Upper lobe of left lung (tissue), 6 donors: ENCODE data around the gene ZMYND8. TPM values are rescaled to one million over a fixed set of nuclear protein-coding genes. Genes with fewer than 3 reads are reported as not detected.

Experiments
- ATAC-seq, 2 donors: fragments of 200-7000 bp; cut with Tn5 transposase; one replicate each; pipeline ENCODE4 v1.9.1; 2022; ENCODE audit warnings: mild to moderate bottlenecking in 2 of 2, moderate library complexity in 2 of 2; ENCODE audit not compliant: low FRiP score in 2 of 2
- DNase-seq, 2 donors: peaks; one replicate each; pipeline ENCODE4 v3.0.0-alpha.2; 2019 to 2020
- H3K27ac ChIP-seq, 4 donors: fragments of 200-600 bp; sonication (generic); one replicate each; pipeline ENCODE4 v1.5.1; 2016 to 2019
- H3K27me3 ChIP-seq, 4 donors: fragments of 200-600 bp; sonication (generic); one replicate each; pipeline ENCODE4 v1.5.1; 2017 to 2019
- H3K36me3 ChIP-seq, 4 donors: fragments of 200-600 bp; sonication (generic); one replicate each; pipeline ENCODE4 v1.5.1; 2016 to 2019
- H3K4me1 ChIP-seq, 4 donors: fragments of 200-600 bp; sonication (generic); one replicate each; pipeline ENCODE4 v1.5.1; 2018 to 2019
- H3K4me3 ChIP-seq, 4 donors: fragments of 200-600 bp; sonication (generic); one replicate each; pipeline ENCODE4 v1.5.1; 2017 to 2019; ENCODE audit warnings: mild to moderate bottlenecking in 2 of 4, moderate library complexity in 1 of 4
- H3K9me3 ChIP-seq, 4 donors: fragments of 200-600 bp; sonication (generic); one replicate each; pipeline ENCODE4 v1.5.1; 2018 to 2019
- EP300 ChIP-seq, 4 donors: sonication (generic); formaldehyde crosslinking; IDR thresholded peaks; one replicate each; pipeline ENCODE4 v1.5.1; 2017; ENCODE audit warnings: antibody characterized with exemption in 4 of 4, control low read depth in 2 of 4
- POLR2A ChIP-seq, 4 donors: fragments of 450-650 bp; IDR thresholded peaks; one replicate each; pipeline ENCODE4 v1.5.1; 2016 to 2017; ENCODE audit warnings: antibody characterized with exemption in 4 of 4, mild to moderate bottlenecking in 2 of 4
- POLR2AphosphoS5 ChIP-seq, 2 donors: sonication (generic); formaldehyde crosslinking; IDR thresholded peaks; one replicate each; pipeline ENCODE4 v1.5.1; 2017; ENCODE audit warnings: antibody characterized with exemption in 2 of 2
- WGBS, 2 donors: methylation state at CpG; one replicate each; pipeline ENCODE4 v1.1.5; 2017 to 2018; 5-methylcytosine and 5-hydroxymethylcytosine counted together
- total RNA-seq, 6 donors: library from RNA; depleted of rRNA in 4 of 6; stranded (reverse); fragments of >200 nt in 4 of 6; gene quantifications; one replicate each; pipeline versions ENCODE4 v1.1.0 to v1.2.1, GENCODE V29; 2016 to 2021
- TF ChIP-seq, protein P1 (sequence below), 6 experiments: fragments of 450-650 bp in 4 of 6; fragments of 200-600 bp in 2 of 6; sonication (generic) in 2 of 6; IDR thresholded peaks; one replicate each; pipeline ENCODE4 v1.5.1; 2016 to 2019; ENCODE audit warnings: antibody characterized with exemption in 6 of 6
- donor health status: DM: no; HTN: no; CAD: no; lungs with moderate emphysema.
- donor health status: DM: no; HTN: yes; CAD: no; lungs with severe emphysema.

Gene ZMYND8
- total RNA-seq, 6 donors from 2014 or later: 24.6 to 120 (median 51.8) TPM

DNA sequence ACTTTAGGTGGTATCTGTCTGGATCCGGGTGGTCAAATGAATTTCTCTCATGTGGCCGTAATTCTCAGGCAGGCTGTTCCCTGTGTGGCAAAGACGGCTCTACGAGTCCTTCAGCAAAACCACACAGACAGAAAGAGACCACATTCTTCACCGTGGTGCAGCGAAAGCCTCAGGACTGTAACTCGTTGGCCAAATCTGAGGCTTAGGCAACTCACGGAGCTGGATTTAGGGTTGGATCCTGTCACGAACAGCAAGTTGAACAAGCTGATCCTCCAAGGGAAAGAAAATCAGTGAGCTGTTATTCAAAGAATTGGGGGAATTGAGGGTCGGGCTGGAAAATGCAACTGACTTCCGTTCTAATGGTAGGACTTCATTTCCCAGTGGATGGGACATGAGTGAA, 167.4 kb downstream of the ZMYND8 start:
- Histone ChIP-seq H3K4me3 (no peak overlapping the region), H3K27ac (no peak overlapping the region), H3K36me3 (no peaks in the 10 kb centered on the region), H3K4me1 (no peaks in the 10 kb centered on the region), H3K27me3 (peaks cover 0 to 3% (median 0%) of the 10 kb centered on the region in 4 donors), H3K9me3 (no peaks in the 10 kb centered on the region)
- no peak for DNase-seq
- TF ChIP-seq POLR2A (IDR thresholded peaks at IDR 0.05): no peak
- TF ChIP-seq, protein P1, sequence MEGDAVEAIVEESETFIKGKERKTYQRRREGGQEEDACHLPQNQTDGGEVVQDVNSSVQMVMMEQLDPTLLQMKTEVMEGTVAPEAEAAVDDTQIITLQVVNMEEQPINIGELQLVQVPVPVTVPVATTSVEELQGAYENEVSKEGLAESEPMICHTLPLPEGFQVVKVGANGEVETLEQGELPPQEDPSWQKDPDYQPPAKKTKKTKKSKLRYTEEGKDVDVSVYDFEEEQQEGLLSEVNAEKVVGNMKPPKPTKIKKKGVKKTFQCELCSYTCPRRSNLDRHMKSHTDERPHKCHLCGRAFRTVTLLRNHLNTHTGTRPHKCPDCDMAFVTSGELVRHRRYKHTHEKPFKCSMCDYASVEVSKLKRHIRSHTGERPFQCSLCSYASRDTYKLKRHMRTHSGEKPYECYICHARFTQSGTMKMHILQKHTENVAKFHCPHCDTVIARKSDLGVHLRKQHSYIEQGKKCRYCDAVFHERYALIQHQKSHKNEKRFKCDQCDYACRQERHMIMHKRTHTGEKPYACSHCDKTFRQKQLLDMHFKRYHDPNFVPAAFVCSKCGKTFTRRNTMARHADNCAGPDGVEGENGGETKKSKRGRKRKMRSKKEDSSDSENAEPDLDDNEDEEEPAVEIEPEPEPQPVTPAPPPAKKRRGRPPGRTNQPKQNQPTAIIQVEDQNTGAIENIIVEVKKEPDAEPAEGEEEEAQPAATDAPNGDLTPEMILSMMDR (IDR thresholded peaks at IDR 0.05): no peak
- no peak for TF ChIP-seq POLR2AphosphoS5 (IDR thresholded peaks at IDR 0.05)
- TF ChIP-seq EP300 (IDR thresholded peaks at IDR 0.05): no peak
- no peak for ATAC-seq
- 59 to 61% methylated on average over 11 of the region's 11 CpGs for WGBS, 2 donors

DNA sequence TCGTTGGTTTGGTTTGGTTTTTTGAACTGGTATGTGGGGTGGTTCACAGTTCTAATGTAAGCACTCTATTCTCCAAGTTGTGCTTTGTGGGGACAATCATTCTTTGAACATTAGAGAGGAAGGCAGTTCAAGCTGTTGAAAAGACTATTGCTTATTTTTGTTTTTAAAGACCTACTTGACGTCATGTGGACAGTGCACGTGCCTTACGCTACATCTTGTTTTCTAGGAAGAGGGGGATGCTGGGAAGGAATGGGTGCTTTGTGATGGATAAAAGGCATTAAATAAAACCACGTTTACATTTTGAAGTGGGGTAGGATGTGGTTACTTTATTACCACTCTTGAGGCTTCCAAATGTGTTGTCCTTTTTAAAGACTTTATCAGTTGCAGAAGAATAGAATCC, 168.0 kb downstream of the ZMYND8 start:
- 60 to 63% methylated on average over 5 of the region's 5 CpGs for whole genome bisulfite sequencing, 2 donors
- DNase-seq: no peak
- peaks cover 0 to 3% (median 0%) of the 10 kb centered on the region in 4 donors for H3K27me3 ChIP-seq
- H3K4me3 ChIP-seq: no peak overlapping the region
- TF ChIP-seq EP300 (IDR thresholded peaks at IDR 0.05): no peak
- TF ChIP-seq, protein P1 (IDR thresholded peaks at IDR 0.05): no peak
- no peak overlapping the region for H3K27ac ChIP-seq
- no peak for ATAC-seq
- no peaks in the 10 kb centered on the region for H3K36me3 ChIP-seq
- no peaks in the 10 kb centered on the region for H3K4me1 ChIP-seq
- H3K9me3 ChIP-seq: no peaks in the 10 kb centered on the region

DNA sequence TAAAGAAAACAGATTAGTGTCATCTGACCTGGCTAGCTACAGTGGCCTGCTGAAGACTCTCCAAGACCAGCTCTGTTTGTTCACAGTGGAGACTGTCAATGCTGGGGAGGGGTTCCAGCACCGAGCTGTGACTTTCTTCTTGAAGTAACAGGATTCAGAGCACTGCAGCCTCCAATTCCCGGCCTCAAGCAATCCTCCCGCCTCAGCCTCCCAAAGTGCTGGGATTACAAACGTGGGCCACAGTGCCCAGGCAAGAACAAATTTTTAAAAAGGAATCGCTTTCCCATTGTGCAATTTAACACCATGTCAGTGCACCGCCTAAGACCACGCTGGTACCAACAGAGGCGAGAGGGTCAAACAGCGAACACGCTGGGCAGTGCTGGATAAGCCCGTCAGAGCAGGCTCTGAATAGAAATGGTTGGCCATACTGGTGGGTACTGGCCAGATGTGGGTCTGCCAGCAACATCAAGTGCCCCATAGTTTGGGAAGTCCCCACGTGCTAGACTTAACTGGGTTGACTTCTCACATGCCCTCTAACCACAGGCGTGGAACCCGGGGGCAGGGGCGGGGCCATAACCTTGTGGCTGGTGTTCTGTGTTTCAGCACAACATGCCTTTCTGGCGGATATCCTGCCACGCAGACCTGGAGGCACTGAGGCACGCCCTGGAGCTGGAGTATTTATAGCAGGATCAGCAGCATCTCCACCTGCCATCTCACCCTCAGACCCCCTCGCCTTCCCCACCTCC, 168.9 kb downstream of the ZMYND8 start:
- Histone ChIP-seq H3K4me1 (no peaks in the 10 kb centered on the region), H3K27me3 (peaks cover 0 to 3% (median 0%) of the 10 kb centered on the region in 4 donors), H3K9me3 (no peaks in the 10 kb centered on the region), H3K36me3 (no peaks in the 10 kb centered on the region), H3K4me3 (no peak overlapping the region), H3K27ac (no peak overlapping the region)
- DNase-seq (no peak), ATAC-seq (no peak)
- TF ChIP-seq, protein P1 (IDR thresholded peaks at IDR 0.05): no peak
- TF ChIP-seq POLR2AphosphoS5 (IDR thresholded peaks at IDR 0.05): no peak
- no peak for TF ChIP-seq EP300 (IDR thresholded peaks at IDR 0.05)
- no peak for TF ChIP-seq POLR2A (IDR thresholded peaks at IDR 0.05)
- WGBS, 2 donors: 75 to 79% methylated on average over 11 to 19 of the region's 19 CpGs

DNA sequence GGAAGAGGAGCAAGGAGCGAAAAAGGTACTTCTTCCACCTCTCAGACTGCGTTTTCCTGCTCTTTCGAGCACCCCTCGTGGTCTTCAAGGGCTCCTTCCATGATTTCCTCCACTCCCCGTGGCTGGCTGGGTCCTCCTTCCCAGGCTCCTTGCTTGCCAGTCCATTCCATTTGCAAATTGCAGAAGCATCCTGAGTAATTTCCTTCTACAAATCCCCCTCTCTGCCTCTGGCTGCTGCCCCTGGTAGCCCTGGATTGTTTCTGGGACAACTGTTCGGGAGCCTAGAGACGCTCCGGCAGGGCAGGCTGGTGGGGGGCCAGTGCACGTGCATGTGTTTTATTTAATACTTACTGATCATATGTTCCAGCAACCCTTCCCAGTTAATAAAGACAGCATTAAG, 173.1 kb downstream of the ZMYND8 start:
- no peak overlapping the region for H3K27ac ChIP-seq
- 65 to 72% methylated on average over 9 of the region's 9 CpGs for WGBS, 2 donors
- no peak overlapping the region for H3K4me3 ChIP-seq
- H3K4me1 ChIP-seq: no peaks in the 10 kb centered on the region
- no peak for DNase-seq
- H3K9me3 ChIP-seq: no peaks in the 10 kb centered on the region
- no peaks in the 10 kb centered on the region for H3K27me3 ChIP-seq
- no peak for TF ChIP-seq EP300 (IDR thresholded peaks at IDR 0.05)
- no peak for TF ChIP-seq POLR2A (IDR thresholded peaks at IDR 0.05)
- TF ChIP-seq POLR2AphosphoS5 (IDR thresholded peaks at IDR 0.05): no peak
- TF ChIP-seq, protein P1 (IDR thresholded peaks at IDR 0.05): no peak
- no peak for ATAC-seq
- no peaks in the 10 kb centered on the region for H3K36me3 ChIP-seq
